ENCODE data around the gene KIRREL3. TPM values are rescaled to one million over a fixed set of nuclear protein-coding genes. Genes with fewer than 3 reads are reported as not detected.

KIRREL3 gene
- polyA plus RNA-seq, 2 of the 4 experiments (the other 2 are of a cell fraction): 3.0 to 11.0 TPM

- CTCF ChIA-PET: interaction anchor here (1.3 kb wide), 1 partner anchor 25 kb away, joined by 4 read pairs; no protein-coding TSS in a partner anchor
Measured at GRCh38 chr11:126527651-126528050, 472.9 kb downstream of the KIRREL3 start.

DNA sequence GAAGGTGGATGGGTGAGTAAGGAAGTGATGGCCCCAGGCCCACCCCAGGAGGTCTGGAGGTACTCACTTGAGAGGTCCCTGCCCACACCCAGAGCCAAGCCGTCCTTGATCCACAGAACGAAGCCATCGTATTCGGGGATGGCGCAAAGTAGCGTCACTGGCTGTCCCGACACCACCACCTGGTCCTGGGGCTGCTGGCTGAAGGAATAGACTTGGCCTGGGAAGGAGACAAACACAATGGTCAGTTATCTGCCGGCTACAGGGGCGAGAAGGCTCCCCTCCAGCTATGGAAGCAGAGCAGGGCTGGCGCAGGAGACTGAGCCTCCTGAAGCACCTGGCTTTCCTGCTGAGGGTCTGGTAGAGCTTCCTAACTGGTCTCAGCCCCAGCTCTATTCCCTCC is 474.1 kb downstream of the KIRREL3 start:
- FAIRE-seq: no peak
- Histone ChIP-seq H3K4me2 (no peak overlapping the region), H3K9me3 (no peaks in the 10 kb centered on the region), H3K27ac (no peak overlapping the region), H3K4me3 (no peak overlapping the region), H3K4me1 (peaks cover 6% of the 10 kb centered on the region; the same call in 1 of the 3 replicates)
- ChIA-PET CTCF (interaction anchor here (0.8 to 1.1 kb wide), 2 partner anchors 46 to 464 kb away, joined by 3 to 5 read pairs; no protein-coding TSS in a partner anchor), POLR2A (no interaction called here)
- no peak for ATAC-seq
- no peak for DNase-seq (ENCODE audit: low read depth in 1 of 2, low spot score in 1 of 2)
- 63% methylated on average over 7 of the region's 10 CpGs for WGBS (ENCODE audit: missing lambda C conversion rate)
- TF ChIP-seq RFX5 (IDR thresholded peaks at IDR 0.05) (no peak), RARB (CRISPR knock-in tag; IDR thresholded peaks at IDR 0.05) (no peak), FOXS1 (CRISPR knock-in tag; IDR thresholded peaks at IDR 0.05) (no peak), KDM1A (IDR thresholded peaks at IDR 0.05; ENCODE audit: low read depth) (no peak), FOSB (CRISPR knock-in tag; IDR thresholded peaks at IDR 0.05) (no peak), EHMT2 (IDR thresholded peaks at IDR 0.05; ENCODE audit: low read depth) (no peak), PHF8 (IDR thresholded peaks at IDR 0.05; ENCODE audit: borderline replicate concordance, low read depth) (no peak), KDM5A (IDR thresholded peaks at IDR 0.05) (no peak), MYC (IDR thresholded peaks at IDR 0.05; ENCODE audit: borderline replicate concordance, low read length) (no peak), MAX (IDR thresholded peaks at IDR 0.05) (no peak), ZC3H11A (IDR thresholded peaks at IDR 0.05) (no peak), HOXA7 (CRISPR knock-in tag; IDR thresholded peaks at IDR 0.05) (no peak), EHF (CRISPR knock-in tag; IDR thresholded peaks at IDR 0.05) (no peak), TP53 (CRISPR knock-in tag; IDR thresholded peaks at IDR 0.05) (no peak)

More at GRCh38 chr11:126527651-126528050, 472.9 kb downstream of the KIRREL3 start:
- H3K9me3 ChIP-seq: no peaks in the 10 kb centered on the region
- FAIRE-seq (no peak), DNase-seq (ENCODE audit: low read depth in 1 of 2, low spot score in 1 of 2) (no peak), ATAC-seq (no peak)
- no peak overlapping the region for H3K27ac ChIP-seq
- H3K4me3 ChIP-seq: no peak overlapping the region
- TF ChIP-seq SMC3 (IDR thresholded peaks at IDR 0.05) (no peak), HOXB5 (CRISPR knock-in tag; IDR thresholded peaks at IDR 0.05) (no peak), ESRRA (IDR thresholded peaks at IDR 0.05; ENCODE audit: borderline replicate concordance, low read length) (no peak)
- POLR2A ChIA-PET: no interaction called here
- H3K4me2 ChIP-seq: no peak overlapping the region
- WGBS (ENCODE audit: missing lambda C conversion rate): 71% methylated on average over 5 of the region's 5 CpGs
- no peaks in the 10 kb centered on the region for H3K4me1 ChIP-seq

GRCh38 chr11:126525702-126526101 is 474.9 kb downstream of the KIRREL3 start:
- WGBS (ENCODE audit: missing lambda C conversion rate): 82% methylated on average over 4 of the region's 4 CpGs
- Histone ChIP-seq H3K9me3 (no peaks in the 10 kb centered on the region), H3K27ac (no peak overlapping the region), H3K4me3 (no peak overlapping the region), H3K4me1 (peaks cover 6% of the 10 kb centered on the region; the same call in 1 of the 3 replicates), H3K4me2 (no peak overlapping the region)
- ChIA-PET CTCF (interaction anchor here (0.8 to 1.1 kb wide), 2 partner anchors 45 to 465 kb away, joined by 3 to 5 read pairs; no protein-coding TSS in a partner anchor), POLR2A (no interaction called here)
- FAIRE-seq (no peak), ATAC-seq (no peak), DNase-seq (ENCODE audit: low read depth in 1 of 2, low spot score in 1 of 2) (no peak)
- TF ChIP-seq NR3C1 (IDR thresholded peaks at IDR 0.05) (no peak), ZFP36 (IDR thresholded peaks at IDR 0.05; ENCODE audit: borderline replicate concordance, partially characterized antibody) (no peak), HDAC2 (IDR thresholded peaks at IDR 0.05) (no peak), RNF2 (IDR thresholded peaks at IDR 0.05; ENCODE audit: borderline replicate concordance, low read depth) (no peak), SMC3 (IDR thresholded peaks at IDR 0.05) (no peak), POLR2AphosphoS2 (conservative IDR thresholded peaks at IDR 0.05; ENCODE audit: low read length) (no peak), FOSL2 (IDR thresholded peaks at IDR 0.05) (no peak), FOSL2 (CRISPR knock-in tag; IDR thresholded peaks at IDR 0.05) (no peak), EP300 (IDR thresholded peaks at IDR 0.05) (no peak), PHF8 (IDR thresholded peaks at IDR 0.05; ENCODE audit: borderline replicate concordance, low read depth) (no peak), HMGXB4 (CRISPR knock-in tag; IDR thresholded peaks at IDR 0.05; ENCODE audit: borderline replicate concordance) (no peak), FOSB (CRISPR knock-in tag; IDR thresholded peaks at IDR 0.05) (no peak), ESRRA (IDR thresholded peaks at IDR 0.05; ENCODE audit: borderline replicate concordance, low read length) (no peak), JUN (IDR thresholded peaks at IDR 0.05) (no peak), EHF (CRISPR knock-in tag; IDR thresholded peaks at IDR 0.05) (no peak)

All from A549 (cell line).